Stimulated activated CD4-positive, alpha-beta T cell treated with anti-CD3 and anti-CD28 coated beads, Interleukin-1b, Interleukin-23, amount 100 ng/mL, for 4 hours (primary cell): ENCODE results near the gene SLIT3.
"Not testable (repeated sequence)": the region's sequence is repeated elsewhere in the genome, so short reads cannot be mapped to it uniquely, and the experiment has no call there.

Source experiments
- DNase-seq, 2 donors: peaks; one replicate each; pipeline ENCODE4 v3.0.0-alpha.2; 2020; ENCODE audit warnings: low read depth in 2 of 2

SLIT3 gene

GRCh38 chr5:169142264-169142970 lies 158.5 kb downstream of the SLIT3 start:
- no peak for DNase-seq

- not testable (repeated sequence) for DNase-seq
These were observed 160.7 kb downstream of the SLIT3 start for GRCh38 chr5:169140215-169140614.

GRCh38 chr5:169139480-169140050 lies 161.4 kb downstream of the SLIT3 start:
- DNase-seq, result no peak

- no peak for DNase-seq
These were observed 167.4 kb downstream of the SLIT3 start for GRCh38 chr5:169133531-169133930.

- DNase-seq, result no peak
These were observed 168.7 kb downstream of the SLIT3 start for GRCh38 chr5:169132302-169132660.

- DNase-seq, result no peak
These were observed 169.2 kb downstream of the SLIT3 start for GRCh38 chr5:169131616-169132301.

- DNase-seq, result no peak
These were observed 172.3 kb downstream of the SLIT3 start for GRCh38 chr5:169128679-169129078.

GRCh38 chr5:169127431-169127830 lies 173.5 kb downstream of the SLIT3 start:
- no peak for DNase-seq

GRCh38 chr5:169126481-169127021 lies 174.4 kb downstream of the SLIT3 start:
- DNase-seq, result no peak

GRCh38 chr5:169125571-169125970 lies 175.4 kb downstream of the SLIT3 start:
- DNase-seq, result no peak

- no peak for DNase-seq
These were observed 178.0 kb downstream of the SLIT3 start for GRCh38 chr5:169122951-169123350.

GRCh38 chr5:169121630-169122420 lies 179.1 kb downstream of the SLIT3 start:
- DNase-seq, result no peak

GRCh38 chr5:169119288-169120048 lies 181.5 kb downstream of the SLIT3 start:
- no peak for DNase-seq

GRCh38 chr5:169116961-169117461 lies 183.9 kb downstream of the SLIT3 start:
- DNase-seq, result no peak

GRCh38 chr5:169115461-169116124 lies 185.3 kb downstream of the SLIT3 start:
- no peak for DNase-seq

- DNase-seq, result no peak
These were observed 186.4 kb downstream of the SLIT3 start for GRCh38 chr5:169114466-169115065.

- no peak for DNase-seq
These were observed 188.9 kb downstream of the SLIT3 start for GRCh38 chr5:169112016-169112415.

GRCh38 chr5:169106911-169107706 lies 193.8 kb downstream of the SLIT3 start:
- DNase-seq, result no peak

GRCh38 chr5:169105582-169105981 lies 195.4 kb downstream of the SLIT3 start:
- DNase-seq, result not testable (repeated sequence)
